OCI-M2 (cell line): ENCODE measurements around the gene TPI1.
A peak's percentile ranks its signal among the peaks of the same experiment; 100 is the strongest.
"Not testable (repeated sequence)": the region's sequence is repeated elsewhere in the genome, so short reads cannot be mapped to it uniquely, and the experiment has no call there.

ENCODE experiments used
- DNase-seq: peaks from one replicate; lab custom pipeline; 2025; ENCODE audit not compliant: unreplicated experiment; lab: John Stamatoyannopoulos, UW

The TPI1 gene

DNA sequence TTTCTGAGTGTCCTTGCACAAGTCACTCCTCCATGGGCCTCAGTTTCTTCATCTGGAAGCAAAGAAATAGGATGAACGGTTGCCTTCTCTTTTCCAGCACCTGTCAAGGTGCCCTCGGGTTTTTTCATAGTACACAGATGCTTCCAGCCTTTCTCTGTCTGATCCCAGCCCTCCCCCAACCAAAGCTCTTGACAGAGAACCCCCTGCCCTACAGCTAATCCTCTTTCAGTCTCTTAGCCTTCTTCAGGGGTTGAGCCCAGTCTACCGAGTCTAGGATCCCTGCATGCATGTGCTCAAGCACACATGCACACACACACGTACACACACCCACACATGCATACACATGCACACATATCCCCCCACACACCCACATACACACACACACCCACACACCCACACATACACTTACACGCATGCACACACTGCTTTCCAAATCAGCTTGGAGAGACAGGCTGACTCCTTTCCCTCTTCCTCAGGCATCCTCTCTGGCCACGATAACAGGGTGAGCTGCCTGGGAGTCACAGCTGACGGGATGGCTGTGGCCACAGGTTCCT is 20.9 kb upstream of the TPI1 start:
- no peak for DNase-seq

DNA sequence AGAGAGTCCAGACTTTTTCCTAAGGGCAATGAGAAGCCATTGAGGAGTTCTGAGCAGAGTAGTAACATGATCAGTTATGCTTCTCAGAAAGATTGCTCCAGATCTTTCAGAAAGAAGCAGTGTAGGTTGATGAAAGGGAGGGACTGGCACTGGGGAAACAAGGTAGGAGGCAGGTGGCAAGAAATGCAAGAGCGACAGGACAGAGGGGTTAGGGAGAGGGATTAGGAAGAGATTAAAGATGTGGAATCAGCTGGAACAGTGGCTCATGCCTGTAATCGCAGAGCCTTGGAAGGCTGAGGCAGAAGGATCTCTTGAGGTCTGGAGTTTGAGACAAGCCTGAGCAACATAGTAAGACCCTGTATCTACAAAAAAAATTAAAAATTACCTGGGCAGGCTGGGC is 19.7 kb upstream of the TPI1 start:
- DNase-seq = no peak

DNA sequence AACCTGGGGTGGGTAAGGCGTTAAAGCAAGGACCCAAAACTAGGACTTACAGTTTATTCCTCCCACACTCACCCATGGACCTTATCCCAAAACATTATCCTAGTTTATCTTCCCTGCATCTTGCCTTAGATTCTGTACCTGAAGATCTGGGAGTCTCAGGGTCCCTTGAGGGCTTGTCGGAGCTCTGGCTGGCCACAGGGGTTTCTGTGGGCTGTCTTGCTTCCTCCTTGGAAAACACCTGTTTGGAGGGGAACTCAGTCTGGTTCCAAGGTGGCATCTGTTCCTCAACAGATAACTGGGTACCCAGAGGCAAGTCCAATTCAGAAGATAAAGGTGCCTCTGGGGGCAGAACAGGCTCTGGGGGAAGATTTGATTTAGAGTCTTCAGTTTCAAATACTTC is 17.9 kb upstream of the TPI1 start:
- DNase-seq = no peak

DNA sequence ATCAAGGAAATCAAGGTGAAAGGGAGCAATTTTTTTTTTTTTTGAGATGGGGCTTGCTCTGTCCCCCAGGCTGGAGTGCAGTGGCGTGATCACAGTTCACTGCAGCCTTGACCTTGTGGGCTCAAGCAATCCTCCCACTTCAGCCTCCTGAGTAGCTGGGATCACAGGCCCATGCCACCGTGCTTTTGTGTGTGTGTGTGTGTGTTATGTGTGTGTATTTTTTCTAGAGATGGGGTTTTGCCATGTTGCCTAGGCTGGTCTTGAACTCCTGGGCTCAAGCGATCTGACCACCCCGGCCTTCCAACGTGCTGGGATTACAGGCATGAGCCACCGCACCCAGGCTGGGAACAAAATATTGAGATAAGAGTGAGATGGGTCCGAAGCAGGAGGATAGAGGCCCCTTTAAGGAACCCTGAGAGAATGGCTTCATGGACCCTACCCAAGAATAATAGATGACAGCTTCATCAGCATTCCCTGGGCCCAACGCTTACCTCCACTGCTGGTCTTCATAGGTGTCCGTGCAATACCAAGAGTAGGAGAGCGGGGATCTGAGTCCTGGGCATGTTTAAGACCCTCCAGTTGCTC is 17.3 kb upstream of the TPI1 start:
- DNase-seq = no peak

DNA sequence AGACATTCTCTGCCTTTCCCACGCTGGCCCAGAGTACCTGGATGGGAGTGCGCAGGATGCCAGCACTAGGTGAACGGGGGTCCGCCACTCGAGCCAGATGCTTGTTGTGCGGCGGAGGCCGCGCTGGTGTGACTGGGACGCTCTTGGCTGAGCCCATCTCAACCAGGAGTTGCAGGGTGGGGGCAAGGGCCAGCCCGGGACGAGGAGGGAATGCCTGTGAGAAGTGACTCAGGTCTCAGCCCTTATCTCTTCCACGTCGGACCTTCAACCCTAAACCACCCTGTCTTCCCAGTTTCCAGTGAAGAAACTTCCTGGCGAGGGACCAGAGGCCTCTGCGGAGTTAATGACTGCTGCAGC is 16.6 kb upstream of the TPI1 start:
- no peak for DNase-seq

DNA sequence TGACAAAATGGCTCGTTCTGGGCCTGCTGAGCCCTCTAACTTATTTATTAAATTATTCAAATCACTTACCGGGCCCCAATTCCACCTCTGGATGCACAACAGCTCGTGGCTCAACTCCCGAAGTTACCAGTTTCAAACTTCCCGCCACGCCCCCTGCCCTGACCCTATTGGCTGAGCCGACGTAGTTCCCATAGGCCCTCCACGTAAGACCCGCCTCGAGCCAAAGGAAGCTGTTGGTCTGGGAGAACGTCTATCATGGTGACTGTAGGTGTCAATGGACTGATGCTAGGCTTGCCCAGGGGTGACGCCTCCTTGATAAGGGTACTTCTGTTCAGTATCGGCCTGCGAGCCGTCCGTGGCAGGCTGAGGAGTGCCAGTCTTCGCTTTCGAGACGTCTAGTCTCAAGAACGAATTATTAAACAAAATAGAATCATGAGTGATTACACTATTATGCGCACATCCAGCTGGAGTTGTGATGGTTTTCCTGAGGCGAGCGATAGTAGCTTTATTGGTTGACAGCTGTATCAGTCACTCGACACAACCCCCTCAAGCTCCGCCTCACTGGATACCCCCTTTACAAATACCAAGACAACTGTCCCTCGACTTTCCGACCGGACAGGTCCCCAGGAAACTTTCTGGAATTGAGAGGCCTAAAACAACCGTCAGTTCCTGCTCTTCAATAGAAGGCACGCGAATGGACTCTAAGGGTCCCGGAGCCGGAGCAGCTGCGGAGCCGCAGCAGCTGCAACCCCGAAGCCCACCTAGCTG is 16.0 kb upstream of the TPI1 start, which contains the start of gene CDCA3:
Gene CDCA3, minus strand, starts transcription at position 134 of the 768 bp plus-strand sequence. CDS start 334 bp downstream, outside the sequence.
- peak; percentile 66 for DNase-seq

DNA sequence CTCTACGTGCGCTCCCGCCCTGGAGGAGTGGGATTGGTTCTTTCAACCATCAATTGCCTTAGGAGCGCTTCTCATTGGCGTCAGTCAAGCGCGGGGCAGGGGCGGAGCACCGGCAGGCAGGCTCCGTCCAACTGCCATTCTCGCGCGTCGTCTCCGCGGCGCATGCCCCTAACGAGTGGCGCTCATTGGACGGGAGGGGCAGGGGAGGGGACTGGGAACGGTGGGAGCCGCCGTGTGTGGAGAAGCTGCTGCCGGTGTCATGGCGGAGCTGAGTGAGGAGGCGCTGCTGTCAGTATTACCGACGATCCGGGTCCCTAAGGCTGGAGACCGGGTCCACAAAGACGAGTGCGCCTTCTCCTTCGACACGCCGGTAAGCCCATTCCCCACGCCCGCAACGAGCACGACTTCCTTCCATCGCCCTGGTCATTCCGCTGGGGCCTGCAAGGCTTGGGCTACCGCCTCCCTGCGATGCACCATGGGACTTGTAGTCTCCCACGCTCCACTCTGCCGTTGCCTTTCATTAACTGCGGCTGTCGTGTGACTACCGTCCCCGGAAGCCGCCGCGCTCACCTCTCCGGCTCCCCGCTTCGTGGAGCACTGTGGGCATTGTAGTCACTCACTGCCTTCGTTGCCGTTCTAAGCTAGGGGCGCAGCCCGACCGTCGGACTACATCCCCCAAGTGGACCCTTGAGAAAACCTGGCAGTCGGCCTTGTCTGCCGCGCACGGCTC is 15.2 kb upstream of the TPI1 start, which contains the start of gene USP5:
Gene USP5, plus strand, starts transcription at position 230 of the 730 bp plus-strand sequence. Its CDS starts 30 bp downstream, at position 260.
- peak; percentile 94 for DNase-seq

DNA sequence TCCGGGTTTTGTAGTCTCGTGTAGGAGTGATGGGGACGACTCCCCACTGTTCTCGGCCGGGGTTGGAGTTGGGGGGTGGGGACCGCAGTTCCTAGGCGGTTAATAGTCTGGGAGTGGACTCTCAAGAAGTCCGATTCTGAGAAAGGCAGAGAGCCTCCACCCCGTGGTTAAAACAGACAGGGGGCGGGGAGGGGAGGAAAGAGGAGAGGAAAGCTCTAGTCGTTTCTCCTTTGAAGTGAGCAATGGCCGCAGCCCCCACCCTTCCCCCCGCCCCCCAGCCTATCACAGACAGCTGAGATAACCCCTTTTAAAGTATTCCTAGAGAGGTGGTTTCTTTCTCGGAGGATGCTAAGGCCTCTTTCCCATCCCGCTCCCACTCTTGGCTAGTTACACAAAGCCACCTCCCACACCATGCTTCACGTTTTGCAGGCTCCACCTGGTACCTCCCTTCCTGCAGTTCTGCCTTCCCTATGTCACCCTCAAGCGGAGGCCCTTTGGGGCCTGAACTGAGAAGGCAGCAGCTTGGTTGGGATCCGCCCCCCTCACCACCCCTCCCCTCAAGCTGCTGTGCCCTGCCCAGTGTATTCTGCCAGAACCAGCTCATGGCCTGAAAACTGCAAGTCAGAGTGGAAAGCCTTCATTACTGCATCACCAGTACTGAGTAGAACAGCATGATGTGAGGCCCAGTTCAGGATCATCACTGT is 14.5 kb upstream of the TPI1 start:
- DNase-seq = no peak

DNA sequence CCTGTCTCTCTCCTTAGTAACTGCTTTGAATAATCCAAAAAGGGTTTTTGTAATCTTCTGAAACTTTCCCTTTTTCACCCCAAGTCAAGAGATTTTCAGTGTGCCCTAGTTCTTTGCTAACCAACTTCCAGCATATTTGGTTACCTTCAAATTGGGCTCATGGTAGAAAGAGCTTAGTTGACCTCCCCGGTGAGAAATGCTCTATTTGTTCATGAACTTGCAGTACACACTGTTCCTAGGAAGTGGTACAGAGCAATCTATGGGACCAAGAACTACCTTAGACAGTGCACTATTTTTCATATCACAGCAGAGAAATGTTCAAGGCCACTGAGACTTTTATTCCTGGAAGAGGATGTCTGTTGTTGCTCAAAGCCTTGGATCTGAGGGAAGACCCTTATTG is 13.7 kb upstream of the TPI1 start:
- no peak for DNase-seq

DNA sequence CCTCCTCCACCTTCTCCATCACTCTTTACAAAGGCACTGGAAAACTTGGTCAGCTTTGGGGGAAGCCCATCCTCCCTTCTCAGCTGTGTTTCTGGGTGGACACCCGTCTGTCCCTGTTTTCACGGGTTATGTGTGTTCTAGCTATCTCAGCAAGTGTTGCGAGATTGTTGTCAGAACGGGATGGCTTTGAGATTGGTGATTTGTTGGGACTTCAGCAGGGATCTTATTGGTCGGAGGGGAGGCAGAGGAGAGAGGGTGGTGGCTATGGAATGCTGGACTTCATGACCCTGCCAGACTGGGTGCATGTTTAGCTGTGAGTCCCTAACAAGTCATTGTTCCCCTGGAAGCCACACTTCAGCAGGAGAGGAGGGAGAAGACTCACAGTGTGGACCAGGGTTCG is 13.3 kb upstream of the TPI1 start:
- DNase-seq = no peak

DNA sequence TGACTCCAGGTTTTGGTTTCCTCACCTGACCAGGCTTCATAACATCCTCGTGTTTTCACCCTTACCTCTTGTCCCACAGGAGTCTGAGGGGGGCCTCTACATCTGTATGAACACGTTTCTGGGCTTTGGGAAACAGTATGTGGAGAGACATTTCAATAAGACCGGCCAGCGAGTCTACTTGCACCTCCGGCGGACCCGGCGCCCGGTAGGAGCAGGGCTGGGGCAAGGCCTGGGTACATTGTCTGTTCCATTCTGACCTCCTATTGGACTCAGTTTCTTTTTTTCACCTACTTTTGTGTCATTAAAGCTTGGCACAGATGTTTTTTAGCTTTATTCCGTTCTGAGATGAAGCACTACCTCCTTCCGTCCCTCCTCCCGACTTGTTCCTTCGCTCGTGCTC is 12.0 kb upstream of the TPI1 start:
- no peak for DNase-seq

DNA sequence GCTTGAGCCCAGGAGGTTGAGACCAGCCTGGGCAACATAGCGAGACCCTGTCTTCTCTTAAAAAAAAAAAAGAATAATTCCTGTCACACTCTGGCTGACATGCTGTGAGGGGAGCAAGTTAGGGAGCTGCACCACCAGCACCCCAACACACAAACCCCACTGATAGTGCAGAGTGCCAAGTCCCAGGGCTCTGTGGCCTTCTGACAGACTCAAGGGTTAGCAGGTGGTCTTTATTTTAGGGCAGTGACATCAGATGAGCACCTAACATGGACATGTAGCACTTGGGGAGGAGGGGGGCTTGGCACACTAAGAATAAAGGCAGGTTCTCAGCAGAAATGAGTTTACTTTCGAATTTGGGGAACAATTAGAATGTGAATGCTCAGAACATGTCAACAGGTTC is 8.5 kb upstream of the TPI1 start:
- DNase-seq = no peak

DNA sequence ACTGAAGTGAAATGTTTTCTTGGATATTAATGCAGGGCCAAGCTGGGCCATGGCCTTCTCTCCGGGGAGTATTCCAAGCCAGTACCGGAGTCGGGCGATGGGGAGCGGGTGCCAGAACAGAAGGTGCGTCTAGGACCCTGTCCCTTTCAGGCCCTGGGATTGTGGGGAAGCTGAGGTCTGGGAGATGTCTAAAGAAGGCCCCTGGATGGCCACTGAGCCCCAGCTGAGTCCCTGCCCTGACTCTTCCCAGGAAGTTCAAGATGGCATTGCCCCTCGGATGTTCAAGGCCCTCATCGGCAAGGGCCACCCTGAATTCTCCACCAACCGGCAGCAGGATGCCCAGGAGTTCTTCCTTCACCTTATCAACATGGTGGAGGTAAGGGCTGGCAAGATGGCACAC is 7.2 kb upstream of the TPI1 start:
- no peak for DNase-seq

DNA sequence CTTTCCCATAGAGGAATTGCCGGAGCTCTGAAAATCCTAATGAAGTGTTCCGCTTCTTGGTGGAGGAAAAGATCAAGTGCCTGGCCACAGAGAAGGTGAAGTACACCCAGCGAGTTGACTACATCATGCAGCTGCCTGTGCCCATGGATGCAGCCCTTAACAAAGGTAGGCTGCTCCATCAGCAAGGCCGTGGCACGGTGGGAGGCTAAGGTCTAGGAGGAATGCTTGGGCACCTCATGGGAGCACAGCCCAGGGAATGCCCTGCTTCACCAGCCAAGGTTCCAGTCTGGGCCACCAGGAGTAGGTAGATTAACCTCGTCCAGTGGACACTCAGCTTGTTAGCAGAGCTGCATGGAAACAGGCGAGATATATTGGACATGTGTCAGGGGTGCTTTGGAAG is 6.4 kb upstream of the TPI1 start:
- DNase-seq = no peak

DNA sequence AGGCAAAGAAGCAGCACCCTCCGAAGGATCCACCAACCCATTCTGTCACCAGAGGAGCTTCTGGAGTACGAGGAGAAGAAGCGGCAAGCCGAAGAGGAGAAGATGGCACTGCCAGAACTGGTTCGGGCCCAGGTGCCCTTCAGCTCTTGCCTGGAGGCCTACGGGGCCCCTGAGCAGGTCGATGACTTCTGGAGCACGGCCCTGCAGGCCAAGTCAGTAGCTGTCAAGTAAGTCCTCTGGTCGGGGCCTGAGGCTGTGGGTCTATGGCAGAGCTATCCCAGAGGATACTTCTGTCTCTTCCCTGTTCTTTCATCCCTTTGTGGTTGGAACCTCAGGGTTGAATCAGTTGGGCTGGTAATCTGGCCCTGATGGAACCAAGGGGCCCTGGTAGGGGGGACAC is 5.9 kb upstream of the TPI1 start:
- no peak for DNase-seq

DNA sequence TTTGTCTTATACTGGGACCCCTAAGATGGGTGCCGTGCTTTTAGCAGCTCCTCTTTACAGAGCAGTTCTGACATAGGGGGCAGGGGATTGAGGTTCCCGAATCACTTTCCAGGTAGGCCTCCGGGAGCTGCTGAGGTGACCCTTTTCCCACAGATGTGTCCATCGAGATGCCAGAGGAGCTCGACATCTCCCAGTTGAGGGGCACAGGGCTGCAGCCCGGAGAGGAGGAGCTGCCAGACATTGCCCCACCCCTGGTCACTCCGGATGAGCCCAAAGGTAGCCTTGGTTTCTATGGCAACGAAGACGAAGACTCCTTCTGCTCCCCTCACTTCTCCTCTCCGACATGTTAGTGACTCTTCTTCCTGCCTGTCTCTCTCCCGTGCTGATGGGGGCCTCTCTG is 4.3 kb upstream of the TPI1 start:
- no peak for DNase-seq

DNA sequence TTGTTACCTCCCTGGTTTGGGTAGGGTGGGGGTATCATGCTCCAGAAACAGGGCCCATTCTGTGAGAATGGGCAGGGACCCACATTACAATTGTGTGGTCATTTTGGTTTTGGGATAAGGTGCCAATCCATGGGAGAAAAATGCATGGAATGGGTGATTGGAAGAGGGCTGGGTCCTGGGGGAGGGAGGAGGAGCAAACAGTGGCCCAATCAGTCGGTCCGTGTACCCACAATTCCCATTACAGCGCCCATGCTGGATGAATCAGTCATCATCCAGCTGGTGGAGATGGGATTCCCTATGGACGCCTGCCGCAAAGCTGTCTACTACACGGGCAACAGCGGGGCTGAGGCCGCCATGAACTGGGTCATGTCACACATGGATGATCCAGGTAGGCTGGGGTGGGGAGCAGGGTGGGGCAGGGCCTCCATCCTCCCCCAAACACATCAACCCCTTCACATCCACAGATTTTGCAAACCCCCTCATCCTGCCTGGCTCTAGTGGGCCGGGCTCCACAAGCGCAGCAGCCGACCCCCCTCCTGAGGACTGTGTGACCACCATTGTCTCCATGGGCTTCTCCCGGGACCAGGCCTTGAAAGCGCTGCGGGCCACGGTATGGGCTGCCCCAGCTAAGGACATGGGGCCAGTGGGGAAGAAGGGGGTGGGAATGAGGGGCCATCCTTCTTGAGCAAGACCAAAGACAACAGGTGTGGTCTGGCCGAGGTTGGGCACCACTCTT is 3.6 kb upstream of the TPI1 start:
- no peak for DNase-seq

DNA sequence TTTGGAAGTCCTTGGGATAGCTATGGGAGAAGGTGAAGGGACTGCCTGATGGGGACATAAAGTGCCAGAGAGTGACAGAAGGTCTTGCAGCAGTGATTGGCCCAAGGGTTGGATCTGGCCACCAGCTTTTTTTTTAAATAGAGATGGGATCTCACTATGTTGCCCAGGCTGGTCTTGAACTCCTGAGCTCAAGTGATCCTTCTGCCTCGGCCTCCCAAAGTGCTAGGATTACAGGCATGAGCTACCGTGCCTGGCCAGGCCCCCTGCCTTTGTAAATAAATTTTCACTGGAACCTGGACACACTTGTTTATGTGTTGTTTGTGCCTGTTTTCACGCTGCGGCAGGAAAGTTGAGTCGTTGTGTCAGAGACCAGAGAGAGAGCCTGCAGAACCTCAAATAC is 2.0 kb upstream of the TPI1 start:
- DNase-seq = not testable (repeated sequence)

DNA sequence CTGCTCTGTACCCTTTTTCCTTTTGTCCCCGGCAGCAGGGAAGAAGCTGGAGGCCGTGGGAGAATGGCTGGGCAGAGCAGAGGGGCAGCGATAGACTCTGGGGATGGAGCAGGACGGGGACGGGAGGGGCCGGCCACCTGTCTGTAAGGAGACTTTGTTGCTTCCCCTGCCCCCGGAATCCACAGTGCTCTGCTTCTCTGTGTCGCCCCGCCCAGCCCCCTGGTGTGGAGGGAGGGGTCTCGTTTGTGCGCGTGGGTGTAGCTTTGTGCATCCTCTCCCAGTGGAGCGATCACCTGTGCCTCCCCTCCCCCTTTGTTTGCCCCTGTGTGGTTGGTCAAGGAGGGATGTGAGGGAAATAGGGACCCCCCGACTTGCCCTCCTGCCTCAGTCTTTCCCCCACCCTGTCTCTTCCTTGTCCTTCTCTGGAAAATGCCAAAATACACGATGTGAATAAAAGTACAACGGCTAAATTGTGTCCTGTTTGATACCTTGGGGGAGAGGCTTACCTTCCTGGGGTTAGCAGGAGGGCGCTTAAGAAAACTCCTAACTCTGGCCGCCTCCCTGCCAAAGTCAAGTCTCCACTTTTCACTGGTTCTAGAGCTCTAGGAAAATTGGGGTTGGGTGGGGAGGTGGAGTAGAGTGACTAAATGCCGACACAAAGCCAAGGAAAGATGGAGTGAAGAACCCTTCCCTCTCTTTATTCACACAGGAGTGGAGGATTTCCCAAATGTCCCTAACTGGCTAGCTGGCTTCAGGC is 990 bp upstream of the TPI1 start:
- DNase-seq = no peak

DNA sequence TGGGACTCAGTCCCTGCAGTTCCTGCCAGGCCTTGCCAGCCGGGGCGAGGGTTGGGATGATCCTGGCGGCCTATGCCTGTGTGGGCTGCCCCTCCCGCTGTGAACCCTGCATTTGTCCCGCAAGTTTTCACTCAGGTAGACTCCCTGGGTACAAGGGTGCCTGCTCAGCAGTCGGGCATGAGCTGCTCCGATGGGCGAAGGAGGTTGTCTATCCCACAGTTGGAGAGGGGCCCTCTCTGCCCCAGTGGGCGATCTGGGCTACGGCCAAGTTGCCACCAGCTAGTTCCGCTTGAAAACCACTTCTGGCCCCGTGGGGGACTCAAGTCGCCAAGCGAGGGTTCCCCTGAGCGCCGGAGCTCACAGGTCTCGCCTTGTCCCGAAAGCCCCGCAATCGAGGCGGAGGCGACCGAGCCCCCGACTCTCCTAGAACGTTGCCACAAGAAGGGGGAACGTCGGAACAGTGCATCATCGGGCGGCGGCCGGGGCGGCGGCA is 365 bp upstream of the TPI1 start:
- no peak for DNase-seq
